Stimulated activated CD8-positive, alpha-beta memory T cell treated with anti-CD3 and anti-CD28 coated beads, Interleukin-15, amount 100 ng/mL, for 4 hours (primary cell): Measurements from ENCODE around the gene HOXA11.

Source experiments
- DNase-seq, 2 donors: peaks; one replicate each; pipeline ENCODE4 v3.0.0-alpha.2; 2020; ENCODE audit warnings: low read depth in 2 of 2

The HOXA11 gene

GRCh38 chr7:27133409-27134231, 51.4 kb downstream of the HOXA11 start:
- DNase-seq = no peak

- DNase-seq = no peak
These were observed 52.1 kb downstream of the HOXA11 start for GRCh38 chr7:27132978-27133377.

GRCh38 chr7:27132214-27132613, 52.8 kb downstream of the HOXA11 start:
- no peak for DNase-seq

GRCh38 chr7:27131390-27131819, 53.6 kb downstream of the HOXA11 start:
- DNase-seq = no peak
